GM23338 (cell line): ENCODE measurements around the gene SMIM9.

Experiments
- CREB1 ChIP-seq: fragments of 250-450 bp; sonication (Bioruptor Pico); IDR thresholded peaks from 2 replicates; pipeline ENCODE4 v1.5.0; 2020; ENCODE audit warnings: low read depth, mild to moderate bottlenecking, moderate library complexity
- CTCF ChIP-seq, 2 experiments: fragments of 200-600 bp in 1 of 2; sonication (generic) in 1 of 2; conservative IDR thresholded peaks; 2 replicates each; pipeline versions ENCODE4 v1.5.1 to v1.6.1; 2016 to 2017; ENCODE audit warnings: antibody characterized with exemption in 2 of 2, low read depth in 2 of 2, mild to moderate bottlenecking in 2 of 2, moderate library complexity in 1 of 2
- ETS1 ChIP-seq: IDR thresholded peaks from 2 replicates; pipeline ENCODE4 v1.6.1; 2016; ENCODE audit warnings: antibody characterized with exemption
- EZH2 ChIP-seq: fragments of 200-600 bp; sonication (generic); IDR thresholded peaks from one replicate; pipeline ENCODE4 v1.8.0; 2017; ENCODE audit warnings: antibody characterized with exemption, mild to moderate bottlenecking, low read depth; ENCODE audit not compliant: unreplicated experiment
- EZH2phosphoT487 ChIP-seq: fragments of 200-600 bp; sonication (generic); IDR thresholded peaks from one replicate; pipeline ENCODE4 v1.8.1; 2018; ENCODE audit warnings: antibody characterized with exemption; ENCODE audit not compliant: unreplicated experiment
- JUNB ChIP-seq: IDR thresholded peaks from one replicate; pipeline ENCODE4 v1.6.1; 2016; ENCODE audit warnings: antibody characterized with exemption; ENCODE audit not compliant: unreplicated experiment
- POLR2AphosphoS5 ChIP-seq: IDR thresholded peaks from 2 replicates; pipeline ENCODE4 v1.6.1; 2016; ENCODE audit warnings: antibody characterized with exemption, low read depth
- REST ChIP-seq: IDR thresholded peaks from one replicate; pipeline ENCODE4 v1.6.1; 2018; ENCODE audit warnings: antibody characterized with exemption; ENCODE audit not compliant: unreplicated experiment
- ZNF114 ChIP-seq: fragments of 250-450 bp; sonication (Bioruptor Pico); IDR thresholded peaks from 2 replicates; pipeline ENCODE4 v1.5.0; 2020; ENCODE audit warnings: mild to moderate bottlenecking, moderate library complexity
- ZNF331 ChIP-seq: fragments of 250-450 bp; sonication (Bioruptor Pico); IDR thresholded peaks from 2 replicates; pipeline ENCODE4 v1.5.0; 2020; ENCODE audit warnings: low read depth, mild to moderate bottlenecking, moderate library complexity
- ZNF462 ChIP-seq: fragments of 250-450 bp; sonication (Bioruptor Pico); IDR thresholded peaks from 2 replicates; pipeline ENCODE4 v1.5.0; 2020; ENCODE audit warnings: mild to moderate bottlenecking, moderate library complexity

GRCh38 chrX:154873329-154873728, 38.9 kb upstream of the SMIM9 start:
- TF ChIP-seq EZH2 (no peak), CTCF (conservative IDR thresholded peaks at IDR 0.05; ENCODE audit: low read depth in 2 of 2) (no peak), REST (no peak), EZH2phosphoT487 (no peak), CREB1 (CRISPR knock-in tag) (no peak), POLR2AphosphoS5 (no peak), ZNF462 (CRISPR knock-in tag) (no peak), ZNF114 (CRISPR knock-in tag) (no peak), ETS1 (no peak), ZNF331 (CRISPR knock-in tag) (no peak), JUNB (no peak)
